HG03439 (cell line): Measurements from ENCODE around the gene FAM43A.
A peak's percentile ranks its signal among the peaks of the same experiment; 100 is the strongest.

ENCODE experiments used
- ATAC-seq: cut with Tn5 transposase; IDR thresholded peaks from one replicate; pipeline ENCODE4 v1.9.1; 2021; ENCODE audit warnings: mild to moderate bottlenecking, moderate library complexity; ENCODE audit not compliant: unreplicated experiment

The FAM43A gene, protein sequence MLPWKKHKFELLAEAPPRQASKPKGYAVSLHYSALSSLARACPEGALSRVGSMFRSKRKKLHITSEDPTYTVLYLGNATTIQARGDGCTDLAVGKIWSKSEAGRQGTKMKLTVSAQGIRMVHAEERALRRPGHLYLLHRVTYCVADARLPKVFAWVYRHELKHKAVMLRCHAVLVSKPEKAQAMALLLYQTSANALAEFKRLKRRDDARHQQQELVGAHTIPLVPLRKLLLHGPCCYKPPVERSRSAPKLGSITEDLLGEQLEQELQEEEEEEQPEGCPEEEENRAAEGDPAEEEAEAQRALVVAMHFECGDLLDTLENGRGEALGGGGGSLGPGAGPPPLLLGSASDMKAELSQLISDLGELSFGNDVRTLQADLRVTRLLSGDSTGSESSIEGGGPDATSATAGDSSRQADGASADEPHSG

DNA sequence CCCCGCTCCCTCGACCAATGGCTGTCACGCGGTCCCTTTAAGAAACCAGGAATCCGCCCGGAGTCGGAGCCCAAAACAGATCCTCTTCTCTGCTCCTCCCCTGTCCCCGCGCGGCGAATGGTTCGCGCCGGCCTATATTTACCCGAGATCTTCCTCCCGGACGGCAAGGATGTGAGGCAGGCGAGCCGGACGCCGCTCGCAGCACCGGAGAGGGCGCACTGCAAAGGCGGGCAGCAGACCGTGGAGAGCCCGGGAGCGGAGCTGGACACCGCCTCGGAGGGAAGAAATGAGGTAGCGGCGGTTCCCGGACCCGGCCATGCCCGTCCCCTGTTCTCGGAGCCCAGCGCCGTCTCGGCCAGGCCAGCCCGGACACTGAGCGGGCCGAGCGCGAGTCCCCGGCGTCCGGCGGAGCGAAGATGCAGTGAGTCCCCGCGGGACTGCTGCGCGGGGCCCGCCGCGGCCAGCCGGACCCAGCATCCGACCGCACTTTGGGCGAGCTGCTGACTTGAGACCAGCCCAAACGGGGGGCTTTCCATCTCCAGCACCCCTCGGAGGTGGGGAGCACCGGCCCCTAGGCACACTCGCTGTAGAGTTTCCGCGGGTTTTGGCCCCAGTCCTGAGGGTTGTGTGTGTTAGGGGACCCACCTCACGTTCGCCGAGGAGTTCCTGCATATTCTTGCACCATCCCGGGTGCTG, at the start of gene FAM43A:
FAM43A (plus strand) TSS at position 166 of the 696 bp plus-strand sequence. CDS start 944 bp downstream, outside the sequence.
- ATAC-seq, result no peak

DNA sequence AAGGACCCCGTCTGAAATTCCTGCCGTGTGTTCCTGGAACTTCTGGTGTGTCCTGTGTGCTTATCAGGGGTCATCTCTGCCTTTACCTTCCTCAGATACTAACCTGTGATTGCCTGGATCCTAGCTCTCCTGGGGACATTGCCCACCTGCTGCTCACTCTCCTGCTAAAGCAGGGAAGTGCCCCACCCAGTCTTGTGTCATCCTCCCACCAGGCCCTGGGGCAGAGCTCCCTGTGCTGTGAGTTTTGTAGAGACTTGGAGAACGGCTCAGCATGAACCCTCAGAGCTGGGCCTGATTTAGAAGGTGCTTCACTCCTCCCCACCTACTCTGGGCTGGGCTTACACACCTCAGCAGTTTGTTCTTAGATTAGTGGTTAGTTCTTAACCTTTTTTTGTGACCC, 48.6 kb upstream of the FAM43A start:
- no peak for ATAC-seq

DNA sequence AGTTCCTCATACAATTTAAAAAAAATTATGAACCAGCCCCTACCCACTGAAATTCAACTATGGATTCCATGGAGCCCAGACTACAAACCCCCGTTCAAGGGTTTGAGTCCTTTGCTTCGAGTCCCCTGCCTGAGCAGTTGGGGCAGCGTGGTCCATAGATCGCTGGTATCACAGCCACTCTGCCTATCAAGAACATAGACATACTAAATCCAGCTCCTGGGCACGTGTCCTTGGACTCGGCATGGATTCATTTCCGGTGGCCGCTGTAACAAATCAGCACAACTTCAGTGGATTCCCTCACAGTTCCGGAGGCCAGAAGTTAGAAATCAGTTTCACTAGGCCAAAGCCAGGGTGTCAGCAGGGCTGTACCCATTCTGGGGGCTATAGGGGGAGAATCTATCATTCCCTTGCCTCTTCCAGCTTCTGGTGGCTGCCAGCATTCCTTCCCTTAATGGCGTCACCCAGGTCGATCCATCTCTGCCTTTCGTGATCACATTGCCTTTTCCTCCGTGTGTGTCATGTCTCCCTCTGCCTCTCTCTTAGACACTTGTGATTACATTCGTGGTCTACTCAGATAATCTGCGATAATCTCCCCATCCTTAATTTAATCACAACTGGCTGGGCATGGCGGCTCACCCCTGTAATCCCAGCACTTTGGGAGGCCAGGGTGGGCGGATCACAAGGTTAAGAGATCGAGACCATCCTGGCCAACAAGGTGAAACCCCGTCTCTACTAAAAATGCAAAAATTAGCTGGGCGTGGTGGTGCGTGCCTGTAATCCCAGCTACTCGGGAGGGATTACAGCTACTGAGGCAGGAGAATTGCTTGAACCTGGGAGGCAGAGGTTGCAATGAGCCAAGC, 47.9 kb upstream of the FAM43A start:
- ATAC-seq, result no peak

DNA sequence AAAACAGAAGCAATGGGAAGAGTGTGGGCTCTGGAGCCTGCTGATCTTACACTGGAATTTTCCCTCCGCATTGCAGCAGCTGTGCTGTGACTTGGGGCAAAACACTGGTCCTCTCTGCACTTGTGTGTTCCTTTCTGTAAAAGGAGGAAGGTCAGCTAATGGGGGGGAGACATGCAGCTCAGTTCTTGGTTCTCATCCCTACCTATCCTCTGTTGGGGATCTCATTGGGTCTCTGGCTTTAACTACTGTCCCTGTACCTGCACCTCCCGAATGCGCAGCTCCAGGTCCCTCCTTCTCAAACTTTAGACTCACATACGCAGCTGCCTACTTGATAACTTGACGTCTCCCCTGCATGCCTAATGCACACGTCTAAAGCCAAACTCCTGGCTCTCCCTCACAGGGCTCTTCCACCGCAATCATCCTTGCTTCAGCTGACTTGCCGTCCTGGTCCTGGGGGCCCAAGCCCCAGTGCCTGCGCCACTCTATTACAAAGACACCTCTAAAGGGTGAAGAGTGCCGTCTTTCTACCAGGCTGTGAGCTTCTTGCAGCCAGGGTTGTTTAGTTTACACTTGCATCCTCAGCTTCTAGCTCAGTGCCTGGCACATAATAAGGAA, 46.6 kb upstream of the FAM43A start:
- ATAC-seq, result no peak

DNA sequence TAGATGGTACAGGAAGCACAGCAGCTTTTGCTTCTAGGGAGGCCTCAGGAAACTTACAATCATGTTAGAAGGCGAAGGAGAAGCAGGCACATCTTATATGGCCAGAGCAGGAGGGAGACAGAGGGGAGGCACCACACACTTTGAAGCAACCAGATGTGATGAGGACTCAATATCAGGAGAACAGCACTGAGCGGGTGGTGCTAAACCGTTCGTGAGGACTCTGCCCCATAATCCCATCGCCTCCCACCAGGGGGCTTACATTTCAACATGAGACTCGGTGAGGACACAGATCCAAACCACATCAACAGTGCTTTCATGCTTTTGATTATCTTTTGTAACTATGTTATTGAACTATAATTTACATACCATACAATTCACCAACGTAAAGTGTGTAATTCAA, 44.9 kb upstream of the FAM43A start:
- no peak for ATAC-seq

DNA sequence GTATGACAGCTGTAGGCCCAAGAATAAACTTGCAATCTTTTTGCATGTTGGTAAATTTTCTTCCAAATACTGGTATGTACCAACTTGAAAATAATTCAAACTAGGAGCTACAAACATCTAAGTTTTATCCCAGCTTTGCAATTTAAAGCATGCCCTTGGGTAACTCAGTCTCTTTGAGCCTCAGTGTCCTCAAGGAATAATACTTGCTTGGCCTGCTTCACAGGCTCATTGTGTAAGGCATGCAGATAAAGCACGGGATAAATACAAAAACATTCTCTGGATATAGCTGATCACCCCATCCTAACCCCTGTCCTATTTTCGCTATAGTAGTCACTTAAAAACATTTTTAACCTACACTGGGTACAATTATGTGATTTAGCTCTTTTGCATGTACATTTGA, 42.9 kb upstream of the FAM43A start:
- no peak for ATAC-seq

DNA sequence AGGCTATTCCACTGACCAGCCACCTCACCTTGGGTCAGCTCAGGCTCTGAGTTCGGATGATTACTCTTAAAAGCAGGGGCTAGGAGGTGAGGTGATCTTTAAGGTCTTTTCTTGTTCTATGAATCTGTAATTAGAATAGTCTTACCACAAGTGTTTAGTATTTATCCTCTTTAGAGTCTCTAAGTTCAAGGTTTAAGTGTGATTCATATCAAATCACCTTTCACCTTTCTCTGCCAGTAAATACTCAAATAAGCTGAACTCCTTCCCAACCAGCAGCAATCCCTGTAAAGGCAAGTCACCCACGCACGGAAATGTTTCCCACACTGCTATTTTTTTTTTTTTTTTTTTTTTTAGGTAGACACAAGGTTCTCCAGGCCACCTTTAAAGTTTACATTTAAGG, 37.9 kb upstream of the FAM43A start:
- ATAC-seq, result no peak

DNA sequence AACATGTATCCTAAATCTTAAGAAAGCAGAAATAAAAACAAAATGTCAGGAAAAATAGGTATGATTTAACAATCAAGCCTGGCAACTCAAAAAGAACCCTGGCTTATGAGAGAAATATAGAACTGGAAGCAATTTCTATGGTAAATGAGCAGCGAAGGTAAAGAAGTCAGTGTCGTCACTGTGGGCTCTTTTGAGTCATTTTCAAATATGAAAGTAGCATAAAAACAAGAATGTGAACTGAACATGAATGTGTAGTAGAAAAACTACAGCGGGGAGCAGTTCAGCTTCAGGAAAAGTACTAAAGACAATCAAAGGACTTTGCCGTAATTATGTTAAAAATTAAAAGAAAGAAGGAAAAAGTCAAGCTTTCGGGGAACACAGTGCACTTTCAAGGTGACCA, 31.2 kb upstream of the FAM43A start:
- no peak for ATAC-seq

DNA sequence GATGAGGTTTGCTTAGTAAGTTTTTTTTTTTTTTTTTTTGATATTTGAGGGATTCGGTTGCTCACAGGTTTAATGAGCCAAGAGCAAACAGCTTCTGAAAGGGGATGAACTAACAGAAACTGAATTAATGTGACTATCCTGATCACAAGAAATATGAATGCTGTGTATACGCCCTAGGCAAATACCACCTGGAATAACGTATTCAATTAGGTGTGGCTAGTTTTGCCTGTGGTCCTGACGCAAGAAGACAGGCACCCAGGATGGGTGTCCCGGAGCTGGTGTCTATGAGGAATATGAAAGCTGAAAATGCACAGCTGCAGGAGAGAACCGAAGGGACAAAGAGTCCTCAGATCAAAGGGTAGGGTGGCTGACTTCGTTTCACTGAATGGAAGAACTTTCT, 28.2 kb upstream of the FAM43A start:
- ATAC-seq, result no peak

DNA sequence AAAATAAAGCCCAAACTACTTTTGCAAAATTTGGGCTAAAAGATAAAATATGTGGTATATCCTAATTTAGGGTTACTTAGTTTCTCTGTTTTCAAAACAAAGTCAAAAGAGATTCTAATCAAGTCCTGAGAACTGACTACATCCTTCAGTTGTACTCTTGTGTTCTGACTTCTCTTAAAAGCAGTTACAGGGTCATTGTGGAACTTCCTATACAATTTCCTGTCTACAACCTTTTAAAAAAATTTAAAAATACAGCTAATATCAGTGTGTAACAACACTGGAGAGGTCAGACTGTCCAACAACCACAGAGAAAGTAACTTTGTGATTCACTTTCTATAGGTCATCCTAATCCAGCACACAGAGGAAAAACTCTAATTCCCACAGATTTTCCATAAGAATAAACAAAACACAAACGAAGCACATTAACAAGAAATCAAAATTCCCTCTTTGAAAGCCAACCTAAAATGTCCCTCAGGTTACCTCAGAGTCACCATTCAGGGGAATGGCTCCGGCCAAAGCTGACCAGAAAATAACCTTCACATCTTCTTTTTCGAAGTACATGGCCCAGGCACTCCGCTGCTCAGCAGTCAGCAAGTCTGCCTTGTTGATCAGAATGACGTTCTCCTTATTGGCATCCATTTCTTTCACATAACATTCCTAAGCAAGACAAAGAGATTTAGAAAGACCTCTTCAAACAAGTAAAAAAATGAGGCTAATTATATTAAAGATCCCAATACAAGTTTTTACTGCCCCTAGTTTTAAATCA, 27.0 kb upstream of the FAM43A start:
- no peak for ATAC-seq

DNA sequence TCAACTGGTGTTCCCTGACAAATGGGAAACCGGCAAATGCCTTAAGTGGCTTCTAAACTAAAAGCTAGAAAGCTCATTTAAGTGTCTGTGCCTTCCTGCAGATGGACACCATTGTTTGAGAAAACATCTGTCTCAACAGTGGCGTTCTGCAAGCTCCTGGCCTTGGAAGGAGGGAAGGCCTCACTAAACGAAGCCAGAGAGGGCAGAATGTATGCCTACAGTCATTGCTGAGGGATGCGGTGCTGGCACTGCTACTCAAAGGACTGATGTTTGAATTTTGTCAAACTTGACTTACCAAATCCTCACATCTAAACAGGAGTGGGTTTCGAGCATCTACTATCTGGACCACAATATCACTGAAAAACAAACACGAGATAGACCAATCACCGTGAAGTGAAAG, 25.9 kb upstream of the FAM43A start:
- no peak for ATAC-seq

DNA sequence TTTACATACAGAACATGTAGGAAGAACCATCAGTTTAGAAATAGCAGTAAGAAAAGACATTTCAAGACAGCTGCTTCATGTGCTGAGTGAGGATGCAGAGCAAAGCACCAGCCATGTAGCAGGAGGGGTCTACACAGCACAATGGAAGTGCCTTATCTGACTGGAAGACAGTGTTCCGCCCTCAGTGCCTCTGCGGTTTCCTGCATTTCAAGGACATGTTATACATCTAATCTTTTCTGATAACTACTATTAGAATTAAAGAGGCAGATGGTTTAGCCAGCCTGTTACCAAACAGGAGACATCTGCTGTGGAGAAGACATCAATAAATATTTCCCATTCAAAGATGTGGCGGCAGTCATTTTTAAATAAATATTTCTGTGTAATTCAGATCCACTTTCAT, 24.3 kb upstream of the FAM43A start:
- ATAC-seq, result no peak

DNA sequence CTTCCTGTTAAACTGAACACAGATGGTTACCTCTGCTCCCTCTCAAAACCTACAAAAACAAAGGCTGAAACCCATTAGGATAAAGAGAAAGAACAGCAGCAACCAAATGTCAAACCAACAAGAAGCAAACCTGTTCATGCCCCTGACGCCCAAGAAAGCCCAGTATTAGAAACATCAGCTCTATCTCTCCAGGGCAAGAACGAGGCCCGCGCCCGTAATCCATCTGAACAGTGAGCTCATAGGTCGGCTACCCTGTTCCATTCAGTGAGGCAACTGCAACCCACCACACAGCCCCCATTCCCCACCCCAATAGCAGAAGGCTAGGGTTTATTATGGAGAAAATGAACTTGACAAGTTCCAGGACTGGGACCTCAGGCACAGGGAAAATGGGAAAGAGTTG, 23.7 kb upstream of the FAM43A start:
- no peak for ATAC-seq

DNA sequence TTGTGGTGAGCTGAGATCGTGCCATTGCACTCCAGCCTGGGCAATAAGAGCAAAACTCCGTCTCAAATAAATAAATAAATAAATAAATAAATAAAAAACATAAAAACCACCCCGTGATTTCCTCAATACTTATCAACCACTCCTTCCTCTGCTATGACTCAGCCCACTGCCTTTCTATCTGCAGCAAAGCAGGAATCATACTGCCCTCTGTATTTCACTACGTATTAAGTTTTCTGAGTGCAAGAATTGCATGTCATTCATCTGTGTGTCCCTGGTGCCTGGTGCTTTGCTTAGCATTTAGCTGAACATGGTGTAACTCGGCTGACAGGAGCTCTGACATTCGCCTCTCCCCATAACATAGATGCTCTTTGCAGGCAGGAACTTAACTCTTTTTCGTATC, 20.8 kb upstream of the FAM43A start:
- no peak for ATAC-seq

DNA sequence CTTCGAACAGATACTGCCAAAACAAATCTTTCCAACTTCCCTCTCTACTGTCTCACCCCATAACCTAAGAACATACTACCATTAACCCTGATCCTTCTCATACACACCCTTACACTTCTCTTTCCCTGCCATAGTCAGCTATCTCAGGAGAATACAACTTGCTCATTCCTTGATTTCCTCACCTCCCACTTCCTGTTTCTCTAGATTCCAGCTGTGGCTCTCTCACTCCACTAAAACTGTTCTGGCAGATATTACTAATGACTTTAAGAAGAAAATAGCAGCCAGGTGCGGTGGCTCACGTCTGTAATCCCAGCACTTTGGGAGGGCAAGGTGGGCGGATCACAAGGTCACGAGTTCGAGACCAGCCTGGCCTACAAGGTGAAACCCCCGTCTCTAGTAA, 18.3 kb upstream of the FAM43A start:
- ATAC-seq, result no peak

DNA sequence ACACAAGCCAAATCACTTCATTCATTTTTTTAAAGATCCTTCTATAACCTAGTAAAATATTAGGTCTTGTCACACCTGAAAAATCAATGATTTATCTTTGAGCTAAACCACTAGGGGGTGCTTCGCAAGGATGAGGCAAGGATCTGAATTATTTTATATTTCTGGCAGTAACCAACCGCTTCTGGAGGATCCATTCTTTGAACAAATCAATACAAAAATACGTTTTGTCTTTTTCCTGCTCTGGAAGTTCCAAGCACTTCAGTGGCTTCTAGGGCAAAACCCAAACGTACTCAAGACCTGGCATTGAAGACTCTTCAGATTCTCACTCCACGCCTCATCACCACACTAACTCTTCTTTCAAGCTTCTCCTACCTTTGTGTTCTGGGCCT, 14.2 kb upstream of the FAM43A start:
- ATAC-seq, result no peak

DNA sequence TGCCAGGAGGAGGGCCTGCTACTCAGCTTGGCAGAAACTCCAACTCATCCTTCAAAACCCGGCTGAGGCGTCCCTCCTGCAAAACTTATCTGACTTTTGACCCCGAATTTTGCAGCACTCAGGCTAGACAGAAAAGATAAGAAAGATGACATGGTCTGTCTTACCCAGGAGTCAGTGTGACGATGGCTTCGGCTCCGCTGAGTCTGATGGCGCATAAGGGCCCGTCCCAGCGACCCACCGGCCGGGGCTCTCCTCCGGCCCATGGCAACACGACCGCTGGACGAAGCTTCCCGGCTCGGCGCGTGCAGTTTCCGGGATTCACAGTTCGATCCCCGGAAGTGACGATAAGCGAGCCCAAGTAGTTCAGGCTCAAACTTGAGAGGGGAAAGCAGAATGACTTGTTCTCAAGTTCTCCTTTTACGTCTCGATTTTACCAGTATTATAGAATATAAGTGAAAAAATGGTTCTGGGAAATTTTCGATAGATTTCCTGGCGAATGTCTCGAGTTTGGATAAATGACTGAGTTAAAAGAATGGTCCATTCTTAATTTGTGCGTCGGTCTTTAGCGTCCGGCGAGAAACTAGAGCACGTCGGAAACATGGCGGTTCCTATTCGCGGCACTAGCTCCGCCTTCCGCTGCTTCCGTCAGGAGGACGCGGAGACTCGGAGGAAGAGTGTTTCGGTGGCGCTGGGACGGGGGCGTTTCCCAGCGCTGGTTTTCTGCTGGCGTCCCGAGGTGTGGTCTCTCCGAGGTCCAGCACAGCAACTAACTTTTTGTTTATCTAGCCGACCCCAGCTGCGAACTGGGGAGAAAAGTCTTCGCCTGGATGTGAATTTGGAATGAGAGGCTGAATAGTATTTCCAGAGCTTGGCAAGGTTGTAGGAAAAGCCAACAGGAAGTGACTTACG, 13.5 kb upstream of the FAM43A start, which contains the start of gene LSG1:
LSG1 (minus strand) TSS at position 292 of the 909 bp plus-strand sequence; CDS start at position 263, 29 bp downstream.
- peak; percentile 89 for ATAC-seq

DNA sequence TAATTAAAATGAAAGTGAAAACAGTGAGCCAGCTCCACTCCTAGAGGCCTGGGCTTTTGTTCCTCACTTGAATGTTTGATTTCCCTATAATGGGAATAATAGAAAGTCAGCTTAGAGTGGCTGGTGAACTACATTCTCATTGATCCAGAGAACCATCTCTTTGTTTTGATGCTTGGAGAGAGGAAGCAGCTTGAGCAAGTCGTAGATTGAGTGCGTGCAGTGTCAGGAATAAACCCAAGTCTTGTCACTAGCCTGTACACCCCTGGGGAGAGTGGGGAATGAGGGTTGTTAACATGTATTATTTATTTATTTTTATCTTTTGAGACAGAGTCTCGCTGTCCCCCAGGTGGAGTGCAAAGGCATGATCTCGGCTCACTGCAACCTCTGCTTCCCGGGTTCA, 12.8 kb upstream of the FAM43A start:
- ATAC-seq, result no peak

DNA sequence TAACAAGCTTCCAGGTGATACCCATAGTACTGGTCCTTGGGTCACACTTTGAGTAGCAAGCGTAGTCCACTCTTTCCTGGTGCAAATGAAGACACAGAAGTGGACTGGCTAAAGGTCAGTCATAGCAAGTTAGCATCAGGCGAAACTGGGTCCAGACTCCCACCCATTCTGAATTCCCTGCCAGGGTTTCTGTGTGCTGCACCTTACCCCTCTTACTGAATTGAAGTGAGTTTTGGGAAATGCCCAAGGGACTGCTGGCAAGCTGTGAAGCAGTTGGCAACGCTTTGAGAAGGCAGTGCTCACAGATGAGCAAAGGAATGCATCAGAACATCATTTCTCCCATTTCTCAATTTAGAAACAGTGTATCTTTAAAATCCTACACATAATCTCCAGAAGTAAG, 11.9 kb upstream of the FAM43A start:
- no peak for ATAC-seq
